Measurements from ENCODE around the gene TMEM271. TPM values are rescaled to one million over a fixed set of nuclear protein-coding genes. Genes with fewer than 3 reads are reported as not detected.

Gene TMEM271
- total RNA-seq, 6 experiments from 2014 or later = not detected

GRCh38 chr4:622996-623913 is 47.2 kb upstream of the TMEM271 start:
- no peak overlapping the region for H3K27ac Mint-ChIP-seq
- H3K4me3 Mint-ChIP-seq = no peak overlapping the region
- TF ChIP-seq CTCF (IDR thresholded peaks at IDR 0.05) = no peak
- peaks cover 7% of the 10 kb centered on the region for H3K27me3 Mint-ChIP-seq (ENCODE audit: insufficient read depth)
- no peaks in the 10 kb centered on the region for H3K4me1 Mint-ChIP-seq (ENCODE audit: low read depth)
- H3K9me3 Mint-ChIP-seq = peaks cover 16% of the 10 kb centered on the region
- H3K36me3 Mint-ChIP-seq (ENCODE audit: low read depth) = 0 out of 2 replicates have a peak, but pooled peaks cover 4% of the 10 kb centered on the region
- no peak for DNase-seq

GRCh38 chr4:622071-622995 is 46.2 kb upstream of the TMEM271 start:
- H3K4me1 Mint-ChIP-seq (ENCODE audit: low read depth) = no peaks in the 10 kb centered on the region
- no peak for TF ChIP-seq CTCF (IDR thresholded peaks at IDR 0.05)
- H3K27me3 Mint-ChIP-seq (ENCODE audit: insufficient read depth) = peaks cover 7% of the 10 kb centered on the region
- no peak overlapping the region for H3K4me3 Mint-ChIP-seq
- DNase-seq = no peak
- peaks cover 22% of the 10 kb centered on the region for H3K9me3 Mint-ChIP-seq
- no peak overlapping the region for H3K27ac Mint-ChIP-seq
- 0 out of 2 replicates have a peak, but pooled peaks cover 4% of the 10 kb centered on the region for H3K36me3 Mint-ChIP-seq (ENCODE audit: low read depth)

- Mint-ChIP-seq H3K4me3 (no peak overlapping the region), H3K36me3 (ENCODE audit: low read depth) (0 out of 2 replicates have a peak, but pooled peaks cover 4% of the 10 kb centered on the region), H3K9me3 (peaks cover 22% of the 10 kb centered on the region), H3K4me1 (ENCODE audit: low read depth) (no peaks in the 10 kb centered on the region), H3K27me3 (ENCODE audit: insufficient read depth) (peaks cover 5% of the 10 kb centered on the region), H3K27ac (no peak overlapping the region)
- no peak for TF ChIP-seq CTCF (IDR thresholded peaks at IDR 0.05)
- DNase-seq = no peak
Observed at GRCh38 chr4:621296-622070, 45.4 kb upstream of the TMEM271 start.

- no peak overlapping the region for H3K4me3 Mint-ChIP-seq
- no peaks in the 10 kb centered on the region for H3K4me1 Mint-ChIP-seq (ENCODE audit: low read depth)
- no peak overlapping the region for H3K27ac Mint-ChIP-seq
- peaks cover 22% of the 10 kb centered on the region for H3K9me3 Mint-ChIP-seq
- no peak for DNase-seq
- no peak for TF ChIP-seq CTCF (IDR thresholded peaks at IDR 0.05)
- 0 out of 2 replicates have a peak, but pooled peaks cover 4% of the 10 kb centered on the region for H3K36me3 Mint-ChIP-seq (ENCODE audit: low read depth)
- H3K27me3 Mint-ChIP-seq (ENCODE audit: insufficient read depth) = peaks cover 2% of the 10 kb centered on the region
Observed at GRCh38 chr4:620851-621261, 44.8 kb upstream of the TMEM271 start.

DNA sequence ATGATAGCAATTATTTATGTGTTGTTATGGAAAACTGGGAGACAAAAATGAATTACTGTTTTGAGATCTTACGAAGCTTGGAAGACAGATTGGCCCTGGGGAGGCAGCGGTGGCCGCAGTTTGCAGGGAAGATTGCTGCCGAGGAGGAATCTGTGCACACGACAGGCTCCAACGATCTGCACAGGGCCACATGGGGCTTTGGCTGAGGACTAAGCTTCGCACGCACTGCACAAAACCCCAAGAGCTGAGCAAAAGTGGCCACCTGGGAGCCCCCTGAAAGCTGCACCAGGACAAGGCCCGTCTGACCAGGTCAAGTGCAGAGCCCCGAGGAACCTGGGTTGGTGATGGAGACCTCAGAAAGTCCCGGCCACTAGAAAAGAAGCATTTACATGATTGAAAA is 44.1 kb upstream of the TMEM271 start:
- 0 out of 2 replicates have a peak, but pooled peaks cover 4% of the 10 kb centered on the region for H3K36me3 Mint-ChIP-seq (ENCODE audit: low read depth)
- H3K9me3 Mint-ChIP-seq = peaks cover 22% of the 10 kb centered on the region
- H3K4me3 Mint-ChIP-seq = no peak overlapping the region
- no peak for DNase-seq
- no peak overlapping the region for H3K27ac Mint-ChIP-seq
- no peak for TF ChIP-seq CTCF (IDR thresholded peaks at IDR 0.05)
- H3K4me1 Mint-ChIP-seq (ENCODE audit: low read depth) = no peaks in the 10 kb centered on the region
- H3K27me3 Mint-ChIP-seq (ENCODE audit: insufficient read depth) = peaks cover 5% of the 10 kb centered on the region

Data from HFFc6 (cell line).